ENCODE results near the gene NLGN4Y.

The NLGN4Y gene

DNA sequence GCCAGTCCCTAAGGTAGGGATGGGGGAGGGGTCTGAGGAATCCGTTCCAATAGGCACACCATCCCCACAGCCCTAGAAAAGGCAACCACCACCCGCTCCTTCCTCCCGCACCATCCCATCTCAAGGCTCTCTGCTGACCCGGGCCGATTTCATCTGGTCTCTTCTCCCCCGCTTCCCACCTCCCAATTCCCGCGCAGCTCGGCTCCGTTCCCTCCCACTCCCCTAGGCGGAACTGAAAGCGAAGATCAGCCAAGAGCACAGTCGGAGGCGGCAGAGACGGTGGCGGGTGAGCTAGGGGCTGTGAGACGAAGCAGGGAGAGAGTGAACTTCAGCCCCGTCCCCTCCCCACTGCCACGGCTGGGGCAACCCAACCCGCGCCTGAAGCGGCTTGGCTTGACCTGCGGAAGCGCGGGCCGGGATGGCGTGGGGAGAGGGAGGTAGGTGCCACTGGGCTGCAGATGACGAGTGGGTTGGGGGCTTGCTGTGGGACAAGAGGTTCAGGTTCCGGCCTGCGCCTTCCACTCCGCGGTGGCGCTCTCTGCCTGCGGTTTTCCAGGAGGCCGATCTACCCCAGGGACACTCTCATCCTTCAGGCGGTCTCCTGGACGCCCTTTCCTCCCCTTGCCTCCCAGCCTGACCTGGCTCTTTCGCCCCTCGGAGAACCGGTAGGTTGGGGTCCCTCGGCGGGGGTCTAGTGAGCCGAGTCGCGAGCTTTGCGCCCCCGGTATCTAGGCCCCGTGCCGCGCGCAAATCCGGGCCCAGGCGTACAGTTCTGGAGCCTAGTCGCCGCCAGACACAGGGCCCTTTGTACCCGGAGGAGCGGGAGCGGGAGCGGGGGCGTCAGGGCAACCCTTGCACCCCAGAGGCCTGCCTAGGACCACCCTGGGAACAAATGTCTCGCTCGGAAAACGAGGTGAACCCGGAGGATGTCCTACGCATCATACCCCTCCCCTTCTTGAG is at the start of gene NLGN4Y:
TSS of gene NLGN4Y (plus strand) at position 258 of the 960 bp plus-strand sequence. CDS start 97,591 bp downstream, outside the sequence.
- TF ChIP-seq CTCF (IDR thresholded peaks at IDR 0.05; ENCODE audit: control insufficient read depth, insufficient read depth, low read depth, low read length, missing control alignments) = no peak
- DNase-seq (ENCODE audit: low read depth) = no peak
- H3K4me3 ChIP-seq (ENCODE audit: control insufficient read depth, low read depth, low read length) = no peak within 1 kb of the TSS

GRCh38 chrY:14485935-14486334 is 38.4 kb upstream of the NLGN4Y start:
- TF ChIP-seq CTCF (IDR thresholded peaks at IDR 0.05; ENCODE audit: control insufficient read depth, insufficient read depth, low read depth, low read length, missing control alignments) = no peak
- no peak overlapping the region for H3K4me3 ChIP-seq (ENCODE audit: control insufficient read depth, low read depth, low read length)
- DNase-seq (ENCODE audit: low read depth) = no peak

- no peak overlapping the region for H3K4me3 ChIP-seq (ENCODE audit: control insufficient read depth, low read depth, low read length)
- no peak for DNase-seq (ENCODE audit: low read depth)
- no peak for TF ChIP-seq CTCF (IDR thresholded peaks at IDR 0.05; ENCODE audit: control insufficient read depth, insufficient read depth, low read depth, low read length, missing control alignments)
Observed at GRCh38 chrY:14490226-14490625, 34.1 kb upstream of the NLGN4Y start.

- DNase-seq (ENCODE audit: low read depth) = no peak
- H3K4me3 ChIP-seq (ENCODE audit: control insufficient read depth, low read depth, low read length) = no peak overlapping the region
- no peak for TF ChIP-seq CTCF (IDR thresholded peaks at IDR 0.05; ENCODE audit: control insufficient read depth, insufficient read depth, low read depth, low read length, missing control alignments)
Observed at GRCh38 chrY:14498071-14498470, 26.3 kb upstream of the NLGN4Y start.

GRCh38 chrY:14504592-14504991 is 19.7 kb upstream of the NLGN4Y start:
- H3K4me3 ChIP-seq (ENCODE audit: control insufficient read depth, low read depth, low read length) = no peak overlapping the region
- no peak for TF ChIP-seq CTCF (IDR thresholded peaks at IDR 0.05; ENCODE audit: control insufficient read depth, insufficient read depth, low read depth, low read length, missing control alignments)
- no peak for DNase-seq (ENCODE audit: low read depth)

DNA sequence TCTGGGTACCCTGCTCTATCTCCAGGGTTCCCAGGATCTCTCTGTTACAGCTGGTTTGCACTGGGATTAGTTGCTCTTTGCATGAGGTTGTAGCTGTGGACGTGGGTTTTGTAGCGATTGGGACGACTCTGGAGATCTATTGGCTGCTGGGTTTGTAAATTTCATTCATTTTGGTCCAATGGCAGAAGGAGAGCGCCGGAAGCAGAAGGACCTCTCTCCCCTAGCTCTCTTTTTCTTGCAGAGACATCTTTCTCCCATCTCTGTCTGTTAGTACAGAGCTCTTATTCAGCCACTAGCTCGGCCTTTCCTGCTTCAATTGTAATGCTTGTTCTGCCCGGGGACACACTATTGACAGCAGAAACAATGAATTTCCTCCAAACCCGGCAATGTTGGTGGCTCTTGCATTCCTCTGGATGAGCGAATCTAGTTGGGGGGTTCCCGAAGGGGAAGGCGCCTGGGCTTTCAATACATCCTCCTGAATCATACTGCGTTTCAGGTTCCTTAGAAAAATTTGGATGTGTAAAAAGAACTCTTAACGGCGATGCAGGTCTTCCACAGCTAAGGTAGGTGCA is 1.9 kb upstream of the NLGN4Y start:
- no peak for DNase-seq (ENCODE audit: low read depth)
- H3K4me3 ChIP-seq (ENCODE audit: control insufficient read depth, low read depth, low read length) = no peak overlapping the region
- TF ChIP-seq CTCF (IDR thresholded peaks at IDR 0.05; ENCODE audit: control insufficient read depth, insufficient read depth, low read depth, low read length, missing control alignments) = no peak
